ENCODE results near the gene FHL3. TPM values are rescaled to one million over a fixed set of nuclear protein-coding genes. Genes with fewer than 3 reads are reported as not detected.
"Not testable (repeated sequence)": the region's sequence is repeated elsewhere in the genome, so short reads cannot be mapped to it uniquely, and the experiment has no call there.

The FHL3 gene
- total and polyA plus RNA-seq, 2 of the 8 experiments (the other 6 are each of a cell fraction or from before 2014, with no cell fraction given) = 14.3 to 35.6 TPM

- DNase-seq (ENCODE audit: low read depth in 1 of 2, low spot score in 2 of 2); H2BK120ac ChIP-seq (replicated peaks; ENCODE audit: low read depth, low read length); H3K4me3 ChIP-seq (ENCODE audit: extremely low read depth in 1 of 4, insufficient read depth in 2 of 4, low read depth in 3 of 4, low read length in 4 of 4); H3K4me1 ChIP-seq (replicated peaks in 1 of 4; ENCODE audit: control insufficient read depth in 3 of 4, insufficient read depth in 4 of 4, low read length in 3 of 4); H4K20me1 ChIP-seq (replicated peaks in 1 of 2; ENCODE audit: control insufficient read depth in 1 of 2, insufficient read depth in 2 of 2, low read length in 2 of 2); CTCF ChIA-PET (ENCODE audit: partially characterized antibody); POLR2A ChIA-PET (ENCODE audit: partially characterized antibody); H2BK20ac ChIP-seq (ENCODE audit: low read length); H4K8ac ChIP-seq (ENCODE audit: extremely low read depth, insufficient read depth, low read length); H3K4me2 ChIP-seq (ENCODE audit: insufficient read depth in 1 of 2, low read depth in 2 of 2, low read length in 2 of 2); H2AK5ac ChIP-seq (ENCODE audit: low read depth, low read length); H3K4ac ChIP-seq (replicated peaks; ENCODE audit: insufficient read length, low read depth, low read length); FAIRE-seq; H3K14ac ChIP-seq (ENCODE audit: insufficient read length); H3K56ac ChIP-seq (replicated peaks; ENCODE audit: insufficient read length, low read depth, low read length); H2BK5ac ChIP-seq (ENCODE audit: low read depth, low read length); H3K27me3 ChIP-seq (replicated peaks in 1 of 4; ENCODE audit: control insufficient read depth in 3 of 4, extremely low read depth in 1 of 4, insufficient read depth in 3 of 4, low read length in 3 of 4); H2BK12ac ChIP-seq (ENCODE audit: low read depth, low read length); H3K23me2 ChIP-seq (ENCODE audit: low read depth, low read length); H3K79me2 ChIP-seq (ENCODE audit: control insufficient read depth in 1 of 2, insufficient read depth in 2 of 2, low read length in 2 of 2); H3K23ac ChIP-seq (ENCODE audit: insufficient read length); H2BK15ac ChIP-seq (ENCODE audit: low read length); H4K91ac ChIP-seq (replicated peaks; ENCODE audit: insufficient read length, low read length); H3K9me3 ChIP-seq (ENCODE audit: insufficient read depth in 2 of 2, low read depth in 1 of 2, low read length in 1 of 2); H3K79me1 ChIP-seq (ENCODE audit: low read depth, low read length); H2AFZ ChIP-seq (ENCODE audit: low read length); H3K18ac ChIP-seq (ENCODE audit: extremely low read depth, low read length); H3K9ac ChIP-seq (replicated peaks in 1 of 4; ENCODE audit: extremely low read depth in 1 of 4, low read depth in 3 of 4, low read length in 3 of 4); H4K5ac ChIP-seq (ENCODE audit: insufficient read length, low read depth, low read length); H3K27ac ChIP-seq (ENCODE audit: low read depth, low read length): not testable (repeated sequence)
- WGBS, 2 experiments (ENCODE audit: extremely low coverage in 1 of 2, insufficient coverage in 1 of 2, insufficient read length in 1 of 2, insufficient replicate concordance in 2 of 2, low coverage in 1 of 2, low lambda C conversion rate in 2 of 2, missing lambda C conversion rate in 1 of 2) = 93% methylated on average over 5 of the region's 5 CpGs; no CpG with 5 or more reads in 1 of the 2 experiments
- H3K36me3 ChIP-seq (ENCODE audit: control insufficient read depth in 2 of 4, insufficient read depth in 4 of 4, low read length in 3 of 4) = peaks cover 18 to 63% (median 42%) of the 10 kb centered on the region in 4 experiments
Observed at GRCh38 chr1:37973684-37974083, 31.6 kb downstream of the FHL3 start.
